ENCODE measurements around the gene HLA-DRB1. TPM values are rescaled to one million over a fixed set of nuclear protein-coding genes. Genes with fewer than 3 reads are reported as not detected.

Gene HLA-DRB1
- total and polyA plus RNA-seq, 2 experiments from 2014 or later, result 0.21 TPM; not detected in 1

- no peak overlapping the region for H3K4me3 ChIP-seq
- H3K9me2 ChIP-seq (ENCODE audit: insufficient read depth), result no peaks in the 10 kb centered on the region
- no peak for DNase-seq
- H3K27ac ChIP-seq, result no peak overlapping the region
- no peaks in the 10 kb centered on the region for H3K79me2 ChIP-seq (ENCODE audit: insufficient read depth)
- in situ Hi-C loops (cut with MboI), result no loop called here
- H3K4me2 ChIP-seq (ENCODE audit: unreplicated experiment), result no peak overlapping the region
- no peaks in the 10 kb centered on the region for H3K4me1 ChIP-seq (ENCODE audit: insufficient read depth)
- TF ChIP-seq EZH2 (IDR thresholded peaks at IDR 0.05; ENCODE audit: insufficient read depth, poor library complexity, severe bottlenecking) (no peak), EZH2phosphoT487 (IDR thresholded peaks at IDR 0.05; ENCODE audit: insufficient read depth, low read depth) (no peak)
- WGBS, 2 experiments (ENCODE audit: low coverage in 1 of 2, low lambda C conversion rate in 2 of 2, missing lambda C conversion rate in 2 of 2), result 17 to 23% methylated on average over 2 of the region's 2 CpGs
- no peaks in the 10 kb centered on the region for H3K27me3 ChIP-seq (replicated peaks; ENCODE audit: insufficient read depth)
- H3K9me3 ChIP-seq (ENCODE audit: low read depth), result no peaks in the 10 kb centered on the region
- H3F3A ChIP-seq (ENCODE audit: insufficient read depth), result no peaks in the 10 kb centered on the region
- H3K9ac ChIP-seq, result no peak overlapping the region
- no peaks in the 10 kb centered on the region for H4K20me1 ChIP-seq (ENCODE audit: insufficient read depth)
- H3K36me3 ChIP-seq (ENCODE audit: low read depth), result no peaks in the 10 kb centered on the region
- no peak overlapping the region for H2AFZ ChIP-seq
Observed at GRCh38 chr6:32607988-32608298, 18.3 kb upstream of the HLA-DRB1 start.

GRCh38 chr6:32607263-32607987 is 17.8 kb upstream of the HLA-DRB1 start:
- Histone ChIP-seq H3K79me2 (ENCODE audit: insufficient read depth) (no peaks in the 10 kb centered on the region), H3K27me3 (replicated peaks; ENCODE audit: insufficient read depth) (no peaks in the 10 kb centered on the region), H2AFZ (no peak overlapping the region), H3K4me2 (ENCODE audit: unreplicated experiment) (no peak overlapping the region), H3K27ac (no peak overlapping the region), H3K4me1 (ENCODE audit: insufficient read depth) (no peaks in the 10 kb centered on the region), H3F3A (ENCODE audit: insufficient read depth) (no peaks in the 10 kb centered on the region), H3K9me2 (ENCODE audit: insufficient read depth) (no peaks in the 10 kb centered on the region), H3K4me3 (no peak overlapping the region), H3K9ac (no peak overlapping the region), H3K36me3 (ENCODE audit: low read depth) (no peaks in the 10 kb centered on the region), H4K20me1 (ENCODE audit: insufficient read depth) (no peaks in the 10 kb centered on the region), H3K9me3 (ENCODE audit: low read depth) (no peaks in the 10 kb centered on the region)
- TF ChIP-seq EZH2phosphoT487 (IDR thresholded peaks at IDR 0.05; ENCODE audit: insufficient read depth, low read depth) (no peak), EZH2 (IDR thresholded peaks at IDR 0.05; ENCODE audit: insufficient read depth, poor library complexity, severe bottlenecking) (no peak)
- no peak for DNase-seq
- 18 to 38% methylated on average over 3 of the region's 4 CpGs for WGBS, 2 experiments (ENCODE audit: low coverage in 1 of 2, low lambda C conversion rate in 2 of 2, missing lambda C conversion rate in 2 of 2)
- in situ Hi-C loops (cut with MboI), result no loop called here

- Histone ChIP-seq H3K36me3 (ENCODE audit: low read depth) (no peaks in the 10 kb centered on the region), H3K9me2 (ENCODE audit: insufficient read depth) (no peaks in the 10 kb centered on the region), H3K9me3 (ENCODE audit: low read depth) (no peaks in the 10 kb centered on the region), H4K20me1 (ENCODE audit: insufficient read depth) (no peaks in the 10 kb centered on the region), H3K27me3 (replicated peaks; ENCODE audit: insufficient read depth) (no peaks in the 10 kb centered on the region), H2AFZ (no peak overlapping the region), H3K79me2 (ENCODE audit: insufficient read depth) (no peaks in the 10 kb centered on the region), H3K27ac (no peak overlapping the region), H3K4me3 (no peak overlapping the region), H3F3A (ENCODE audit: insufficient read depth) (no peaks in the 10 kb centered on the region), H3K4me1 (ENCODE audit: insufficient read depth) (no peaks in the 10 kb centered on the region), H3K9ac (no peak overlapping the region), H3K4me2 (ENCODE audit: unreplicated experiment) (no peak overlapping the region)
- DNase-seq, result no peak
- TF ChIP-seq EZH2 (IDR thresholded peaks at IDR 0.05; ENCODE audit: insufficient read depth, poor library complexity, severe bottlenecking), result no peak
- TF ChIP-seq EZH2phosphoT487 (IDR thresholded peaks at IDR 0.05; ENCODE audit: insufficient read depth, low read depth), result no peak
- WGBS, 2 experiments (ENCODE audit: low coverage in 1 of 2, low lambda C conversion rate in 2 of 2, missing lambda C conversion rate in 2 of 2), result 0 to 1% methylated on average over 3 of the region's 3 CpGs
- in situ Hi-C loops (cut with MboI), result no loop called here
Observed at GRCh38 chr6:32604434-32604877, 14.8 kb upstream of the HLA-DRB1 start.

- Histone ChIP-seq H3K9me3 (ENCODE audit: low read depth) (no peaks in the 10 kb centered on the region), H3K9me2 (ENCODE audit: insufficient read depth) (no peaks in the 10 kb centered on the region), H3K27me3 (replicated peaks; ENCODE audit: insufficient read depth) (no peaks in the 10 kb centered on the region), H3K27ac (no peak overlapping the region), H3K4me3 (no peak overlapping the region), H2AFZ (no peak overlapping the region), H3K36me3 (ENCODE audit: low read depth) (no peaks in the 10 kb centered on the region), H3K4me1 (ENCODE audit: insufficient read depth) (no peaks in the 10 kb centered on the region), H3K79me2 (ENCODE audit: insufficient read depth) (no peaks in the 10 kb centered on the region), H4K20me1 (ENCODE audit: insufficient read depth) (no peaks in the 10 kb centered on the region), H3K9ac (no peak overlapping the region), H3K4me2 (ENCODE audit: unreplicated experiment) (no peak overlapping the region), H3F3A (ENCODE audit: insufficient read depth) (no peaks in the 10 kb centered on the region)
- WGBS, 2 experiments (ENCODE audit: low coverage in 1 of 2, low lambda C conversion rate in 2 of 2, missing lambda C conversion rate in 2 of 2), result 4 to 9% methylated on average over 3 of the region's 3 CpGs
- no peak for DNase-seq
- in situ Hi-C loops (cut with MboI), result no loop called here
- TF ChIP-seq EZH2phosphoT487 (IDR thresholded peaks at IDR 0.05; ENCODE audit: insufficient read depth, low read depth) (no peak), EZH2 (IDR thresholded peaks at IDR 0.05; ENCODE audit: insufficient read depth, poor library complexity, severe bottlenecking) (no peak)
Observed at GRCh38 chr6:32603888-32604287, 14.2 kb upstream of the HLA-DRB1 start.
